Common myeloid progenitor, CD34-positive (primary cell): Measurements from ENCODE around the gene ADAM15. TPM values are rescaled to one million over a fixed set of nuclear protein-coding genes. Genes with fewer than 3 reads are reported as not detected.

Experiments
- CTCF ChIA-PET: fragments of 350-600 bp; sonication (Branson Sonifier 250); formaldehyde crosslinking; loops from one replicate; lab custom pipeline; 2021; ENCODE audit warnings: antibody characterized with exemption; lab: Charles Lee
- POLR2A ChIA-PET: fragments of 350-600 bp; sonication (Branson Sonifier 250); formaldehyde crosslinking; loops from one replicate; lab custom pipeline; 2021; ENCODE audit warnings: antibody characterized with exemption; lab: Charles Lee
- DNase-seq, 3 donors: peaks; one replicate each; pipeline versions ENCODE4 v3.0.0 to v3.0.0-alpha.2; 2013
- H3K27ac ChIP-seq, 2 experiments: 1 replicate in 1 of 2; 2 replicates in 1 of 2; pipeline ENCODE4 v1.7.0; 2013; ENCODE audit warnings: inconsistent platforms in 2 of 2, low read length in 2 of 2, mild to moderate bottlenecking in 2 of 2, low read depth in 1 of 2, moderate library complexity in 1 of 2; ENCODE audit not compliant: severe bottlenecking in 2 of 2, insufficient read depth in 1 of 2, poor library complexity in 1 of 2
- H3K27me3 ChIP-seq, 5 experiments: replicated peaks in 2 of 5; 1 replicate in 3 of 5; 2 replicates in 2 of 5; pipeline versions ENCODE4 v1.6.1 to v1.7.0; 2013; ENCODE audit warnings: low read length in 4 of 5, mild to moderate bottlenecking in 2 of 5, moderate library complexity in 2 of 5, inconsistent platforms in 1 of 5; ENCODE audit not compliant: insufficient read depth in 5 of 5, control insufficient read depth in 4 of 5
- H3K36me3 ChIP-seq, 4 experiments: 1 replicate in 2 of 4; 2 replicates in 2 of 4; pipeline versions ENCODE4 v1.6.1 to v1.7.0; 2013; ENCODE audit warnings: low read length in 3 of 4, control low read depth in 1 of 4, mild to moderate bottlenecking in 1 of 4; ENCODE audit not compliant: control insufficient read depth in 4 of 4, insufficient read depth in 4 of 4
- H3K4me1 ChIP-seq, 4 experiments: 1 replicate in 3 of 4; 2 replicates in 1 of 4; pipeline versions ENCODE4 v1.6.1 to v1.7.1; 2013; ENCODE audit warnings: low read length in 3 of 4, mild to moderate bottlenecking in 3 of 4, control low read depth in 1 of 4, inconsistent platforms in 1 of 4, moderate library complexity in 1 of 4; ENCODE audit not compliant: control insufficient read depth in 4 of 4, insufficient read depth in 4 of 4; ENCODE audit errors: control extremely low read depth in 1 of 4
- H3K4me3 ChIP-seq, 7 experiments: 1 replicate in 4 of 7; 2 replicates in 3 of 7; pipeline versions ENCODE4 v1.5.1 to v1.7.0; 2013; ENCODE audit warnings: mild to moderate bottlenecking in 7 of 7, low read length in 6 of 7, moderate library complexity in 6 of 7, inconsistent platforms in 2 of 7, low read depth in 2 of 7, control low read depth in 1 of 7; ENCODE audit not compliant: insufficient read depth in 4 of 7, control insufficient read depth in 1 of 7; ENCODE audit errors: extremely low read depth in 1 of 7
- H3K9me3 ChIP-seq, 5 experiments: 1 replicate in 4 of 5; 2 replicates in 1 of 5; pipeline versions ENCODE4 v1.6.1 to v1.7.1; 2013; ENCODE audit warnings: low read length in 4 of 5, mild to moderate bottlenecking in 2 of 5, inconsistent platforms in 1 of 5, low read depth in 1 of 5, moderate library complexity in 1 of 5; ENCODE audit not compliant: control insufficient read depth in 4 of 5, insufficient read depth in 2 of 5; ENCODE audit errors: control extremely low read depth in 1 of 5
- WGBS: methylation state at CpG from one replicate; pipeline ENCODE4 v1.1.5; 2013; ENCODE audit not compliant: insufficient coverage; 5-methylcytosine and 5-hydroxymethylcytosine counted together
- polyA plus RNA-seq: library from polyadenylated mRNA; unstranded; fragments of 120-200 nt; gene quantifications from one replicate; pipeline ENCODE4 v1.2.1, GENCODE V29; 2013

ADAM15 gene
- polyA plus RNA-seq: 50.2 TPM

- peaks cover 0 to 14% (median 4%) of the 10 kb centered on the region in 4 experiments for H3K36me3 ChIP-seq
- 0% methylated on average over 47 of the region's 99 CpGs for WGBS
- ChIA-PET CTCF (interaction anchor here (0.8 to 22.6 kb wide), 9 partner anchors 5 to 75 kb away, joined by 3 to 368 read pairs (median 4); partner anchors contain the start of genes ADAM15 and EFNA4), POLR2A (interaction anchor here (0.6 to 1.7 kb wide), 2 partner anchors 35 to 122 kb away, joined by 3 read pairs; partner anchors contain the start of gene KRTCAP2)
- DNase-seq: peak; percentile 55 to 81 (median 72)
- H3K4me1 ChIP-seq: peaks cover 3 to 43% (median 40%) of the 10 kb centered on the region in 4 experiments
- no peaks in the 10 kb centered on the region for H3K9me3 ChIP-seq
- no peaks in the 10 kb centered on the region for H3K27me3 ChIP-seq
- peak within 1 kb of the TSS; percentile 8 to 43 for H3K27ac ChIP-seq
- H3K4me3 ChIP-seq: peak within 1 kb of the TSS; percentile 45 to 88 (median 79)
Measured at GRCh38 chr1:155050560-155051341, at the start of gene ADAM15. Gene ADAM15 (plus strand): TSS chr1:155051316. CDS start chr1:155051387, 71 bp downstream.

- no peak for DNase-seq
- POLR2A ChIA-PET: interaction anchor here (0.8 kb wide), 2 partner anchors 40 to 41 kb away, joined by 3 read pairs; no protein-coding TSS in a partner anchor
- H3K4me1 ChIP-seq: peaks cover 11 to 90% (median 86%) of the 10 kb centered on the region in 4 experiments
Measured at GRCh38 chr1:155001425-155001674, 49.8 kb upstream of the ADAM15 start.

GRCh38 chr1:155001675-155002463, 49.2 kb upstream of the ADAM15 start:
- H3K27me3 ChIP-seq: no peaks in the 10 kb centered on the region
- POLR2A ChIA-PET: interaction anchor here (0.8 to 1.0 kb wide), 3 partner anchors 15 to 42 kb away, joined by 3 to 4 read pairs (median 3); no protein-coding TSS in a partner anchor
- H3K9me3 ChIP-seq: no peaks in the 10 kb centered on the region
- peak; percentile 96 to 98 (median 98) for DNase-seq
- peak overlapping the region in 1 of 2 experiments; percentile 83 for H3K27ac ChIP-seq
- CTCF ChIA-PET: interaction anchor here (0.7 to 14.0 kb wide), 7 partner anchors 15 to 70 kb away, joined by 3 to 320 read pairs (median 4); partner anchors contain the start of genes CKS1B, FLAD1, PBXIP1 and PYGO2
- H3K4me3 ChIP-seq: peak overlapping the region; percentile 39 to 95 (median 72)
- peaks cover 11 to 90% (median 88%) of the 10 kb centered on the region in 4 experiments for H3K4me1 ChIP-seq
- H3K36me3 ChIP-seq: no peaks in the 10 kb centered on the region
- WGBS: 0% methylated on average over 29 of the region's 38 CpGs

More at GRCh38 chr1:155001425-155001674, 49.8 kb upstream of the ADAM15 start:
- H3K36me3 ChIP-seq: no peaks in the 10 kb centered on the region
- peak overlapping the region; percentile 39 to 95 (median 72) for H3K4me3 ChIP-seq
- H3K27me3 ChIP-seq: no peaks in the 10 kb centered on the region
- H3K27ac ChIP-seq: peak overlapping the region; percentile 54 to 83
- WGBS: 3% methylated on average over 6 of the region's 11 CpGs
- CTCF ChIA-PET: interaction anchor here (0.8 to 14.0 kb wide), 6 partner anchors 8 to 70 kb away, joined by 3 to 320 read pairs (median 26); partner anchors contain the start of genes CKS1B, FLAD1, LENEP and PBXIP1
- H3K9me3 ChIP-seq: no peaks in the 10 kb centered on the region

- peak within 1 kb of the TSS; percentile 73 to 95 (median 86) for H3K4me3 ChIP-seq
- H3K27me3 ChIP-seq: no peaks in the 10 kb centered on the region
- H3K36me3 ChIP-seq: no peaks in the 10 kb centered on the region
- H3K27ac ChIP-seq: peak within 1 kb of the TSS; percentile 40 to 83
- CTCF ChIA-PET: interaction anchor here (0.7 to 14.0 kb wide), 5 partner anchors 14 to 47 kb away, joined by 3 to 320 read pairs (median 4); partner anchors contain the start of genes CKS1B, FLAD1, PBXIP1 and PYGO2
- H3K4me1 ChIP-seq: peaks cover 14 to 90% (median 88%) of the 10 kb centered on the region in 4 experiments
- no peak for DNase-seq
- 0% methylated on average over 20 of the region's 35 CpGs for WGBS
- H3K9me3 ChIP-seq: no peaks in the 10 kb centered on the region
- POLR2A ChIA-PET: interaction anchor here (1.0 to 1.2 kb wide), 2 partner anchors 9 to 14 kb away, joined by 3 to 4 read pairs; no protein-coding TSS in a partner anchor
Measured at GRCh38 chr1:155002464-155003226, 48.5 kb upstream of the ADAM15 start, which contains the start of gene ZBTB7B. Gene ZBTB7B (plus strand): TSS chr1:155002802. CDS start chr1:155014661, 11,859 bp downstream.

- 0% methylated on average over 27 of the region's 37 CpGs for WGBS
- Histone ChIP-seq H3K36me3 (no peaks in the 10 kb centered on the region), H3K4me1 (peaks cover 14 to 90% (median 88%) of the 10 kb centered on the region in 4 experiments), H3K27ac (peak overlapping the region; percentile 40 to 78), H3K27me3 (no peaks in the 10 kb centered on the region), H3K9me3 (no peaks in the 10 kb centered on the region), H3K4me3 (peak overlapping the region; percentile 73 to 95 (median 86))
- DNase-seq: no peak
- ChIA-PET CTCF (interaction anchor here (1.4 to 14.0 kb wide), 4 partner anchors 14 to 48 kb away, joined by 4 to 320 read pairs (median 118); partner anchors contain the start of genes CKS1B, FLAD1, PBXIP1 and SHC1), POLR2A (interaction anchor here (1.2 kb wide), 1 partner anchor 8 kb away, joined by 3 read pairs; no protein-coding TSS in a partner anchor)
Measured at GRCh38 chr1:155003227-155003765, 47.8 kb upstream of the ADAM15 start.
